ENCODE data around the gene SZRD1.

Gene SZRD1

DNA sequence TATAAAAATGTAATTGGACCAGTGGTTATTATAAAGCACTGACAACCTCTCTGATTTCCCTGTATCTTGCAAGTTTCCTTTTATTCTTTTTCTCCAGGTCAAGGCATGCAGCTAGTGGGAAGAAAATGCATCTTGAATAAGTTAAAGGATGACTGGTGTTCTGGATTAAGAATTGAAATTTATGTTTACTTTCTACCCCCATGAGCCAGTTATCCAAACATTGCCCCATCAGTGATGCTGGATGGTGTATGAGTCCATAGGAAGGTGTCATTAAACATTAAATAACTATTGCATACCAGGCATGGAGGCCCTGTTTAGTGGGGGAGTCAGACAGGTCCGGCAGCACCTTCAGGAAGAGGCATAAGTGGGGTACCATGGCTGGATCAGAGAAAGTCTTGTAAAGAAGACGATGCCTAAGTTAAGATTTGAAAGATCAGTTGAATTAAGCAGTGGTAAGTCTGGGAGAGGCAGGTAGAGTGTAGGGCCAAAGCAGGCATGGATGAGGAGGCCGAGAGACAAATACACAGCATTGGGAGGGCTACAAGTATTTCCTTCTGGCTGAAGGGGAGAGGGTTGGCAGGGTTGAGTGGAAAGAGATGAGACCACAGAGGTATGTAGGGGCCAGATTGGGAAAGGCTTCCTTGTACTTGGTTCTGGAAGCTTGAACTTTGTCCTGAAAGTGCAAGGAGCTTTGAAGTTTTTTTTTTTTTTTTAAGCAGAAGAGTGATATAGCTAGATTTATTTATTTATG lies 5.7 kb downstream of the SZRD1 start:
- no peak for DNase-seq
- no peak overlapping the region for H3K4me3 ChIP-seq (ENCODE audit: low read depth, low read length)
- H3K36me3 ChIP-seq = peaks cover 13% of the 10 kb centered on the region
- TF ChIP-seq, protein P1, sequence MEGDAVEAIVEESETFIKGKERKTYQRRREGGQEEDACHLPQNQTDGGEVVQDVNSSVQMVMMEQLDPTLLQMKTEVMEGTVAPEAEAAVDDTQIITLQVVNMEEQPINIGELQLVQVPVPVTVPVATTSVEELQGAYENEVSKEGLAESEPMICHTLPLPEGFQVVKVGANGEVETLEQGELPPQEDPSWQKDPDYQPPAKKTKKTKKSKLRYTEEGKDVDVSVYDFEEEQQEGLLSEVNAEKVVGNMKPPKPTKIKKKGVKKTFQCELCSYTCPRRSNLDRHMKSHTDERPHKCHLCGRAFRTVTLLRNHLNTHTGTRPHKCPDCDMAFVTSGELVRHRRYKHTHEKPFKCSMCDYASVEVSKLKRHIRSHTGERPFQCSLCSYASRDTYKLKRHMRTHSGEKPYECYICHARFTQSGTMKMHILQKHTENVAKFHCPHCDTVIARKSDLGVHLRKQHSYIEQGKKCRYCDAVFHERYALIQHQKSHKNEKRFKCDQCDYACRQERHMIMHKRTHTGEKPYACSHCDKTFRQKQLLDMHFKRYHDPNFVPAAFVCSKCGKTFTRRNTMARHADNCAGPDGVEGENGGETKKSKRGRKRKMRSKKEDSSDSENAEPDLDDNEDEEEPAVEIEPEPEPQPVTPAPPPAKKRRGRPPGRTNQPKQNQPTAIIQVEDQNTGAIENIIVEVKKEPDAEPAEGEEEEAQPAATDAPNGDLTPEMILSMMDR (IDR thresholded peaks at IDR 0.05; ENCODE audit: low read depth, low read length) = no peak
- H3K27ac ChIP-seq = no peak overlapping the region
- H3K9me3 ChIP-seq (ENCODE audit: severe bottlenecking) = no peaks in the 10 kb centered on the region
- no peaks in the 10 kb centered on the region for H3K27me3 ChIP-seq (ENCODE audit: insufficient read depth, low read depth, severe bottlenecking)

DNA sequence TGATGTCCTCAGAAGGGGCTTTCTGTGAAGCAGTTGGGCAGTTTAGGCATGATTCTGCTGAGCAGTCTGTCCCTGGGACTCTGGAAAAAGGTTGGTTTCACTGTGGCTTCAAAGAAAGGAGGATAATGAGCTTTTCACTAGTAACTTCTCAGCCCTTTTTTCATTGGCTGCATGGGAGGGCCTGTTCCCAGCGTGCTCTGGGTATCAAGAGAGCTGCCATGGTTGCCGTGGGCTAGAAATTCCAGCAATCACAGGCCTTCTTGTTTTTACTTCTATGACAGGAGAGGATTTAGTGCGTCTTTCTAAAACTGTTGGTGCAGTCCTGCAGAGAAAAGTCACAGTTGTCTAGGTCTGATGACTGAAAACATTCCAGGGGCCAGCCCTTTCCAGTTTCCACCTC lies 7.2 kb downstream of the SZRD1 start:
- Histone ChIP-seq H3K4me3 (ENCODE audit: low read depth, low read length) (no peak overlapping the region), H3K9me3 (ENCODE audit: severe bottlenecking) (no peaks in the 10 kb centered on the region), H3K36me3 (peaks cover 13% of the 10 kb centered on the region), H3K27ac (no peak overlapping the region), H3K27me3 (ENCODE audit: insufficient read depth, low read depth, severe bottlenecking) (no peaks in the 10 kb centered on the region)
- TF ChIP-seq, protein P1 (IDR thresholded peaks at IDR 0.05; ENCODE audit: low read depth, low read length) = no peak
- DNase-seq = no peak

DNA sequence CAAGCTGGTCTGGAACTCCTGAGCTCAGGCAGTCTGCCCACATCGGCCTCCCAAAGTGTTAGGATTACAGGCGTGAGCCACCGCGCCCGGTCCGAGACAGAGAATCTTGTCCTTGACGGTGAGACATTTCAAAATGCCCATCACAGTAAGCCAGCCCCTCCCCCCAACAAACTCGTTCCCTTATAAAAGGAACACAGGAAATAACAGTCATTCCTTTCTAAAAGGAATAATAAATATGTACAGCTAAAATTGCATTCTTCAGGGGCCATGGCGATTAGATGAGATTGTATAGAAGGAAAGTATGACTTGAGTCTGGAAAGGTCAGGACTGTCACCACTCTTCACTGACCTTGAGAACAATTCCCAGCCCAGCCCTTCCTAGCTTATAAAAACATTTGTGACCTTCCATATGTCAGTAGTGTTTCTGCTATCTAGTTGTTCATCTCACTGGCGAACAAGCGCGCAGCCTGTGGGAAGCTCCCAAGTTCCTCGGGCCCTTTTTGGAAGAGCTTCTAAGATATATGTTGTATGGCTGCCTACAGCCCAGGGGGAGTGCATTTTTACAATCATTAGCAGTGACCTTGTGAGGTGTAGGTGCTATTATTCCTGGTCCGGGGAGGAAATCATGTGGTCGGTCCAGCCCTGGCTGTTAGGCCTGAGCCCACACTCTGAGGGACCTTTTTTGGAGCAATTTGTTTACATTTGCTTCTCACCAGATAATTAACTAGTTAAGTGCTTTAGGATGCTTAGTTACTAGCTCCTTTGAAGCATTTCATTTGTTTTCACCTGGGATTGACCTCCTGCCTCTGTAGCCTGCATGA lies 8.7 kb downstream of the SZRD1 start:
- Histone ChIP-seq H3K27ac (no peak overlapping the region), H3K27me3 (ENCODE audit: insufficient read depth, low read depth, severe bottlenecking) (no peaks in the 10 kb centered on the region), H3K9me3 (ENCODE audit: severe bottlenecking) (no peaks in the 10 kb centered on the region), H3K4me3 (ENCODE audit: low read depth, low read length) (no peak overlapping the region), H3K36me3 (peaks cover 13% of the 10 kb centered on the region)
- no peak for DNase-seq
- TF ChIP-seq, protein P1 (IDR thresholded peaks at IDR 0.05; ENCODE audit: low read depth, low read length) = no peak

DNA sequence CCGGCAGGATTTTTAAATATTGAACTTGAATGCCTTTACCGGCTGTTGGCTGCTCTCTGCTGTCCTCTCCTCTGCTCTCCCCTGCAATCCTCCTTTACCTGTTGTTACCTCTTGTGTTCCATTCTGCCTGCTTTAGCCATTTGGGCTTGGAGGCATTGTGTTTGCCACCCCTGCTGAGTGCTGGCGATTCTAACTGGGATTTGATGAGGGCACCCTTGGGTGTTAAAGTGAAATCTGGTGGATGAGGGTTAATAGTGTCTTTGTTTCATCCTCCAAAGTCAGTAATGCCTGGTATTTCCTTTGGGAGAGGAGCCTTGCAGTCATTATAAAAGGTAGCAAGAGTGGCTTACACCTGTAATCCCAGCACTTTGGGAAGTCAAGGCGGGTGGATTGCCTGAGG lies 9.9 kb downstream of the SZRD1 start:
- TF ChIP-seq, protein P1 (IDR thresholded peaks at IDR 0.05; ENCODE audit: low read depth, low read length) = no peak
- Histone ChIP-seq H3K4me3 (ENCODE audit: low read depth, low read length) (no peak overlapping the region), H3K27ac (no peak overlapping the region), H3K9me3 (ENCODE audit: severe bottlenecking) (no peaks in the 10 kb centered on the region), H3K27me3 (ENCODE audit: insufficient read depth, low read depth, severe bottlenecking) (no peaks in the 10 kb centered on the region), H3K36me3 (peaks cover 13% of the 10 kb centered on the region)
- DNase-seq = no peak

DNA sequence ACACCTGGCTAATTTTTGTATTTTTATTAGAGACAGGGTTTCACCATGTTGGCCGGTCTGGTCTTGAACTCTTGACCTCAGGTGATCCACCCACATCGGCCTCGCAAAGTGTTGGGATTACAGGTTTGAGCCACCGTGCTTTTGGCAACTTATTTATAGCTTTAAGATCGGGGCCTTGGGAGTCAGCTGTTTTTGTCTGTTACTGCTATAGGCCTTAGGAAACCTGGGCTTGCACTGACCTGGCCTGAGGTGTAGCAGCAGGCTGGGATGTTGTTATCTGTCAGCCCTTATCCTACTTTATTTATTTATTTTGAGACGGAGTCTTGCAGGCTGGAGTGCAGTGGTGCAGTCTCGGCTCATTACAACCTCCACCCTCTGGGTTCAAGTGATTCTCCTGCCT lies 11.4 kb downstream of the SZRD1 start:
- Histone ChIP-seq H3K27me3 (ENCODE audit: insufficient read depth, low read depth, severe bottlenecking) (no peaks in the 10 kb centered on the region), H3K36me3 (peaks cover 4% of the 10 kb centered on the region; the same call in 1 of the 2 replicates), H3K4me3 (ENCODE audit: low read depth, low read length) (no peak overlapping the region), H3K9me3 (ENCODE audit: severe bottlenecking) (no peaks in the 10 kb centered on the region), H3K27ac (no peak overlapping the region)
- TF ChIP-seq, protein P1 (IDR thresholded peaks at IDR 0.05; ENCODE audit: low read depth, low read length) = no peak
- no peak for DNase-seq

Measured in WERI-Rb-1 (cell line).